ENCODE measurements around the gene PDE4B. TPM values are rescaled to one million over a fixed set of nuclear protein-coding genes. Genes with fewer than 3 reads are reported as not detected.

Gene PDE4B
- polyA plus RNA-seq, 1 donor (not counting 4 experiments of a cell fraction or from before 2014, with no cell fraction given) = 0.29 TPM

- Histone ChIP-seq H3K4me2 (ENCODE audit: control insufficient read depth, extremely low read depth, insufficient read depth, low read depth, low read length) (no peak overlapping the region), H3K4me3 (ENCODE audit: control insufficient read depth in 2 of 3, extremely low read depth in 1 of 3, insufficient read depth in 2 of 3, low read depth in 1 of 3, low read length in 3 of 3) (no peak overlapping the region), H3K9me3 (ENCODE audit: control insufficient read depth, low read depth, low read length) (no peaks in the 10 kb centered on the region), H4K20me1 (ENCODE audit: control insufficient read depth, extremely low read depth, insufficient read depth, low read length) (no peaks in the 10 kb centered on the region), H3K27me3 (ENCODE audit: control insufficient read depth, extremely low read depth, insufficient read depth, low read length) (no peaks in the 10 kb centered on the region), H3K9ac (ENCODE audit: control insufficient read depth, extremely low read depth, insufficient read depth, low read length) (no peak overlapping the region), H3K79me2 (ENCODE audit: control insufficient read depth, insufficient read depth, low read length) (no peaks in the 10 kb centered on the region), H3K36me3 (ENCODE audit: control insufficient read depth in 2 of 2, extremely low read depth in 1 of 2, insufficient read depth in 2 of 2, low read length in 2 of 2) (no peaks in the 10 kb centered on the region), H3K4me1 (ENCODE audit: control insufficient read depth, extremely low read depth, insufficient read depth, low read length) (peaks cover 19% of the 10 kb centered on the region), H2AFZ (ENCODE audit: control insufficient read depth, low read length) (no peak overlapping the region), H3K9me1 (ENCODE audit: control insufficient read depth, extremely low read depth, insufficient read depth, low read length) (no peaks in the 10 kb centered on the region), H3K27ac (ENCODE audit: control insufficient read depth, insufficient read depth, low read length) (no peak overlapping the region)
- DNase-seq (ENCODE audit: low read depth, low spot score) = no peak
- TF ChIP-seq EZH2 (IDR thresholded peaks at IDR 0.05; ENCODE audit: low read length) = no peak
- TF ChIP-seq, protein P1, sequence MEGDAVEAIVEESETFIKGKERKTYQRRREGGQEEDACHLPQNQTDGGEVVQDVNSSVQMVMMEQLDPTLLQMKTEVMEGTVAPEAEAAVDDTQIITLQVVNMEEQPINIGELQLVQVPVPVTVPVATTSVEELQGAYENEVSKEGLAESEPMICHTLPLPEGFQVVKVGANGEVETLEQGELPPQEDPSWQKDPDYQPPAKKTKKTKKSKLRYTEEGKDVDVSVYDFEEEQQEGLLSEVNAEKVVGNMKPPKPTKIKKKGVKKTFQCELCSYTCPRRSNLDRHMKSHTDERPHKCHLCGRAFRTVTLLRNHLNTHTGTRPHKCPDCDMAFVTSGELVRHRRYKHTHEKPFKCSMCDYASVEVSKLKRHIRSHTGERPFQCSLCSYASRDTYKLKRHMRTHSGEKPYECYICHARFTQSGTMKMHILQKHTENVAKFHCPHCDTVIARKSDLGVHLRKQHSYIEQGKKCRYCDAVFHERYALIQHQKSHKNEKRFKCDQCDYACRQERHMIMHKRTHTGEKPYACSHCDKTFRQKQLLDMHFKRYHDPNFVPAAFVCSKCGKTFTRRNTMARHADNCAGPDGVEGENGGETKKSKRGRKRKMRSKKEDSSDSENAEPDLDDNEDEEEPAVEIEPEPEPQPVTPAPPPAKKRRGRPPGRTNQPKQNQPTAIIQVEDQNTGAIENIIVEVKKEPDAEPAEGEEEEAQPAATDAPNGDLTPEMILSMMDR (optimal IDR thresholded peaks at IDR 0.05 in 1 of 3, IDR thresholded peaks at IDR 0.05 in 1 of 3, conservative IDR thresholded peaks at IDR 0.05 in 1 of 3; ENCODE audit: extremely low read depth in 1 of 3, insufficient read depth in 2 of 3, low read length in 3 of 3) = no peak
- dilution Hi-C loops (cut with MboI; ENCODE audit: extremely low pct_ligation_motif_present, low sequenced_read_pairs) = no loop called here
- FAIRE-seq = no peak
Observed at GRCh38 chr1:66298464-66298863, 505.8 kb downstream of the PDE4B start.

DNA sequence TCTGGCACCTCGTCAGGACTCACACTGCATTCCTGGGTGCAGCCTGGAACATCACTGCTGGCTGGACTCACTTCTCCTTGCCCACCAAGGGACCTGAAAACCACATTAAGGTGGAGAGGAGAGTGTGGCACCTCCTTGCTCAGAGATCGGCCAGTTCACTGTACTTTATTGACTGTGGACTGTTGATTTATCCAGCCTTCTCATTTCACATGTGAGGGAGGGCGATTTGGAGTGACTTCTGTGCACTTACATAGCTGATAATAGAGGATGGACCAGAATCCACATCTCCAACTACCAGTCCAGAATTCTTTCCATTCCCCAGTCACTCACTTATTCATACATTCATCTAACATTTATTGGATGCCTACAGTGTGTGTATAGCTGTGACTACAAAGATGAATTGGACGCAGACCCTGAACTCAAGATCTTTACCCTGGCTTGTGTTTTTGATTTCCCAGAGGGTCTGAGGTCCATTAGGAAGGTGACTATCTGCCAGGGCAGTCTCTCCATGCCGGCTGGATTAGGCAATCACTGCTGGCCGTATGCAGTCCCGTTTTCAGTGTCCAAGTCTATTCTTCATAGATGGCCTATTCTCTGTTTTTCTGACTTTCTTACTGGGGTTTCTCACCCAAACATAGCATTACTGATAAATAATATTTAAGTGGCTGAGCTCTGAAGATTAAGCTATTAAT lies 507.7 kb downstream of the PDE4B start:
- DNase-seq (ENCODE audit: low read depth, low spot score) = no peak
- no peak overlapping the region for H3K4me2 ChIP-seq (ENCODE audit: control insufficient read depth, extremely low read depth, insufficient read depth, low read depth, low read length)
- H3K27me3 ChIP-seq (ENCODE audit: control insufficient read depth, extremely low read depth, insufficient read depth, low read length) = no peaks in the 10 kb centered on the region
- no peak for TF ChIP-seq EZH2 (IDR thresholded peaks at IDR 0.05; ENCODE audit: low read length)
- TF ChIP-seq, protein P1 (optimal IDR thresholded peaks at IDR 0.05 in 1 of 3, IDR thresholded peaks at IDR 0.05 in 1 of 3, conservative IDR thresholded peaks at IDR 0.05 in 1 of 3; ENCODE audit: extremely low read depth in 1 of 3, insufficient read depth in 2 of 3, low read length in 3 of 3) = no peak
- H2AFZ ChIP-seq (ENCODE audit: control insufficient read depth, low read length) = peak overlapping the region; percentile 69
- no peak overlapping the region for H3K4me3 ChIP-seq (ENCODE audit: control insufficient read depth in 2 of 3, extremely low read depth in 1 of 3, insufficient read depth in 2 of 3, low read depth in 1 of 3, low read length in 3 of 3)
- dilution Hi-C loops (cut with MboI; ENCODE audit: extremely low pct_ligation_motif_present, low sequenced_read_pairs) = no loop called here
- H3K9ac ChIP-seq (ENCODE audit: control insufficient read depth, extremely low read depth, insufficient read depth, low read length) = no peak overlapping the region
- H3K9me3 ChIP-seq (ENCODE audit: control insufficient read depth, low read depth, low read length) = no peaks in the 10 kb centered on the region
- H3K4me1 ChIP-seq (ENCODE audit: control insufficient read depth, extremely low read depth, insufficient read depth, low read length) = peaks cover 6% of the 10 kb centered on the region
- H3K9me1 ChIP-seq (ENCODE audit: control insufficient read depth, extremely low read depth, insufficient read depth, low read length) = no peaks in the 10 kb centered on the region
- H3K27ac ChIP-seq (ENCODE audit: control insufficient read depth, insufficient read depth, low read length) = no peak overlapping the region
- no peaks in the 10 kb centered on the region for H3K36me3 ChIP-seq (ENCODE audit: control insufficient read depth in 2 of 2, extremely low read depth in 1 of 2, insufficient read depth in 2 of 2, low read length in 2 of 2)
- H4K20me1 ChIP-seq (ENCODE audit: control insufficient read depth, extremely low read depth, insufficient read depth, low read length) = no peaks in the 10 kb centered on the region
- no peaks in the 10 kb centered on the region for H3K79me2 ChIP-seq (ENCODE audit: control insufficient read depth, insufficient read depth, low read length)
- no peak for FAIRE-seq

All from keratinocyte (primary cell).